Esophagus squamous epithelium (tissue), 4 donors: ENCODE measurements around the gene EVI5.

Experiments
- POLR2A ChIP-seq, 4 donors: fragments of 450-650 bp; IDR thresholded peaks; one replicate each; pipeline ENCODE4 v1.6.1; 2017; ENCODE audit warnings: antibody characterized with exemption in 4 of 4, mild to moderate bottlenecking in 4 of 4, moderate library complexity in 3 of 4
- TF ChIP-seq, protein P1 (sequence below), 6 experiments: fragments of 450-650 bp in 4 of 6; fragments of 200-600 bp in 2 of 6; sonication (generic) in 2 of 6; IDR thresholded peaks; one replicate each; pipeline ENCODE4 v1.5.1; 2016 to 2019; ENCODE audit warnings: antibody characterized with exemption in 6 of 6, mild to moderate bottlenecking in 4 of 6, moderate library complexity in 4 of 6

DNA sequence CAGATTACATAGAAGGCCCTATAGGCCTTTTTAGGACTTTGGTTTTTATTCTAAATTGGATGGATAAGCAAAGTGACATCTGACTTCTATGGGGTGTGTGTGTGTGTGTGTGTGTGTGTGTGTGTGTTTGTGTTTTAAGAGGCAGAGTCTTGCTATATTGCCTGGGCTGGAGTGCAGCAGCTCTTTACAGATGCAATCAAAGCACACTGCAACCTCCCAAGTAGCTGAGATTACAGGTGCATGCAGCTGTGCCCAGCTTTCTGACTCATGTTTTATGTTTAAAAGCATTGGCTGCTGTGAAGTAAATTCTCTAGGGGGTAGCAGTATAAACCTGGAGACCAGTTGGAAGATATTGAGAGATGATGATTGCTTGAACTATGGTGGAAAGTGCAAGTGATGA, 12.4 kb upstream of the EVI5 start:
- no peak for TF ChIP-seq POLR2A (IDR thresholded peaks at IDR 0.05)
- TF ChIP-seq, protein P1, sequence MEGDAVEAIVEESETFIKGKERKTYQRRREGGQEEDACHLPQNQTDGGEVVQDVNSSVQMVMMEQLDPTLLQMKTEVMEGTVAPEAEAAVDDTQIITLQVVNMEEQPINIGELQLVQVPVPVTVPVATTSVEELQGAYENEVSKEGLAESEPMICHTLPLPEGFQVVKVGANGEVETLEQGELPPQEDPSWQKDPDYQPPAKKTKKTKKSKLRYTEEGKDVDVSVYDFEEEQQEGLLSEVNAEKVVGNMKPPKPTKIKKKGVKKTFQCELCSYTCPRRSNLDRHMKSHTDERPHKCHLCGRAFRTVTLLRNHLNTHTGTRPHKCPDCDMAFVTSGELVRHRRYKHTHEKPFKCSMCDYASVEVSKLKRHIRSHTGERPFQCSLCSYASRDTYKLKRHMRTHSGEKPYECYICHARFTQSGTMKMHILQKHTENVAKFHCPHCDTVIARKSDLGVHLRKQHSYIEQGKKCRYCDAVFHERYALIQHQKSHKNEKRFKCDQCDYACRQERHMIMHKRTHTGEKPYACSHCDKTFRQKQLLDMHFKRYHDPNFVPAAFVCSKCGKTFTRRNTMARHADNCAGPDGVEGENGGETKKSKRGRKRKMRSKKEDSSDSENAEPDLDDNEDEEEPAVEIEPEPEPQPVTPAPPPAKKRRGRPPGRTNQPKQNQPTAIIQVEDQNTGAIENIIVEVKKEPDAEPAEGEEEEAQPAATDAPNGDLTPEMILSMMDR (IDR thresholded peaks at IDR 0.05) = no peak
